Adrenal gland (tissue), 5 donors: ENCODE results near the gene PRKCQ.
"Not testable (repeated sequence)": the region's sequence is repeated elsewhere in the genome, so short reads cannot be mapped to it uniquely, and the experiment has no call there.

Experiments used
- CTCF ChIP-seq, 6 experiments: fragments of 450-650 bp in 4 of 6; fragments of 200-600 bp in 2 of 6; sonication (generic) in 1 of 6; IDR thresholded peaks; 1 replicate in 5 of 6; 2 replicates in 1 of 6; pipeline versions ENCODE4 v1.5.1 to v1.8.0; 2016 to 2021; ENCODE audit warnings: antibody characterized with exemption in 6 of 6, mild to moderate bottlenecking in 2 of 6, moderate library complexity in 1 of 6
- POLR2A ChIP-seq, 2 donors: fragments of 450-650 bp; IDR thresholded peaks; one replicate each; pipeline ENCODE4 v1.6.1; 2017; ENCODE audit warnings: antibody characterized with exemption in 2 of 2, mild to moderate bottlenecking in 2 of 2, moderate library complexity in 1 of 2
- donor health status: DM: no; HTN: no; CAD: no.

DNA sequence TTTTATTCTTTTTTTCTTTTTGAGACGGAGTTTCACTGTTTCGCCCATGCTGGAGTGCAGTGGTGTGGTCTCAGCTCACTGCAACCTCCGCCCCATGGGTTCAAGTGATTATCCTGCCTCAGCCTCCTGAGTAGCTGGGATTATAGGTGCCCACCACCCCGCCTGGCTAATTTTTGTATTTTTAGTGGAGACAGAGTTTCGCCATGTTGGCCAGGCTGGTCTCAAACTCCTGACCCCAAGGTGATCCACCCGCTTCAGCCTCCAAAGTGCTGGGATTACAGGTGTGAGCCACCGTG, 107.4 kb downstream of the PRKCQ start:
- not testable (repeated sequence) for TF ChIP-seq CTCF, POLR2A (IDR thresholded peaks at IDR 0.05)
